G401.6 (cell line): Measurements from ENCODE around the gene TRAPPC13.
"Not testable (repeated sequence)": the region's sequence is repeated elsewhere in the genome, so short reads cannot be mapped to it uniquely, and the experiment has no call there.

Experiments
- FAIRE-seq: peaks from 2 replicates; lab custom pipeline; 2012; peaks lifted over from hg19 to GRCh38; lab: Jason Lieb, UNC

TRAPPC13 gene

DNA sequence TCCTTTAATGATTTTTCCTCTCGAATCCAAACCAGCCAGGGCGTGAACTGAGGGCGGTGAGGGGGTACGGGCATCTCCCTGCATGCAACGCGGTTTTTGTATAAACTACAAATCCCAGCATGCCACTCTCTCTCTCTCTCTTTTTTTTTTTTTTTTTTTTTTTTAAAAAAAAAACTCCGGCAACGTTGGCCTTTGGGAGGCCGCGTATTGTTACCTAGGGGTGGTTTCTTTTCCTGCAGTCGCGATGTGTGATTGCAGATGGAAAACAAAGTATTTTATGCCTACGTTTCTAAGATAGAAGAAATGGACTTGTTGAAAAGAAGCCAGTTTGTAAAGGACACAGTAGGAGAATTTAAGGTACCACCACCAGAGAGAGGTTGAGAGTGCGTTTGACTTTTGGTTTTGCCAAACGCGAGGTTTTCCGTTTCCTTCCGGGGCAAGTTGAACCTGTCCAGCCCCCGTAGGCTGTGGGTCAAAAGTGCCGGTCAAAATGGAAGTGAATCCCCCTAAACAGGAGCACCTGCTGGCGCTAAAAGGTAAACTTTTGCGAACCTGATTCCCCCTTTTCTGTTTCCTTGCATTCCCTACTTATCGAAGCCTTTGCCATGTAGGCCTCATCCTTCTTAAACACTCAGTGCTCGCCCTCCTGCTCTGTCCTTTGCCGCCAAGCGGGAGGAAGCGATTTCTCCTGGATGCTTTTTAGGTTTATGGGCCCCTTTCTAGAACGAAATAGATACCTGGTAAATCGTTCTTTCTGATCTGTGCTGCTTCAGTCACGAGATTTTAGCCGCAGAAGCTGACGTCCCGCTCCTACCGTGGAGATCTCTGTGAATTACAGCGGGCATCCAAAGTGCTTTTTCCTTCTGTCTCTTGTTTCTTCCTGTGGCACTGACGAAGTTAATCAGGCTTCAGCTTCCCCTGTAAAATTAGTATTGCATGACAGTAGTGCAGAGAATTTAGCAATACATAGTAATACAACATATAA, at the start of gene TRAPPC13, which contains the start of gene SHLD3:
Gene TRAPPC13 (plus strand): TSS at position 457 of the 985 bp plus-strand sequence. CDS start 34 bp downstream, at position 491.
Gene SHLD3 (plus strand): TSS at position 457 of the 985 bp plus-strand sequence. CDS start 4,561 bp downstream, outside the sequence.
- FAIRE-seq: peak; percentile 81

DNA sequence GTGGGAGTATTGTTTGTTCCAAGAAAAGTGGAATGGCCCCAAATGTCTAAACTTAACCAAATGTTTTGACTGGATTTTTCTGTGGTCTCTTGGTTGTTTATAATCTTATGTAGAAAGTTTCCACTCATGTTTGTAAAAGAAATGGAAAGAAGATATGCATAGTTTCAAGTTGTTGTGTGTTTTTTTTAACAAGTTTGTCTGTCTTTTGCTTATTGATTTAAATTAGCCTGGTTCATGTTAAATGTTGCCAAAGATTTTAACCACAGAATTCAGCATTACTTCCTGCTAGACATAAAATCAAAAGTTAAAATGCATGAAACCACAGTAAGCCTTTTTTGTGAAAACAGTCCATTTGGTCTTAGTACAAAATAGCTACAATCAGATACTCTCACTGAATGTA, 47.7 kb upstream of the TRAPPC13 start:
- no peak for FAIRE-seq

GRCh38 chr5:65588694-65589093, 36.1 kb upstream of the TRAPPC13 start:
- FAIRE-seq: peak; percentile 69

DNA sequence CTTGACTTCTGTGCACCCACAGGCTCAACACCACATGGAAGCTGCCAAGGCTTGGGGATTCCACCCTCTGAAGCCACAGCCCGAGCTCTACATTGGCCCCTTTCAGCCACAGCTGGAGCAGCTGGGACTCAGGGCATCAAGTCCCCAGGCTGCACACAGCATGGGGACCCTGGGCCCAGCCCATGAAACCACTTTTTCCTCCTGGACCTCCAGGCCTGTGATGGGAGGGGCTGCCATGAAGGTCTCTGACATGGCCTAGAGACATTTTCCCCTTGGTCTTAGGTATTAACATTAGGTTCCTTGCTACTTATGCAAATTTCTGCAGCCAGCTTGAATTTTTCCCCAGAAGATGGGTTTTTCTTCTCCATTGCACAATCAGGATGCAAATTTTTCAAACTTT, 23.1 kb upstream of the TRAPPC13 start:
- not testable (repeated sequence) for FAIRE-seq

DNA sequence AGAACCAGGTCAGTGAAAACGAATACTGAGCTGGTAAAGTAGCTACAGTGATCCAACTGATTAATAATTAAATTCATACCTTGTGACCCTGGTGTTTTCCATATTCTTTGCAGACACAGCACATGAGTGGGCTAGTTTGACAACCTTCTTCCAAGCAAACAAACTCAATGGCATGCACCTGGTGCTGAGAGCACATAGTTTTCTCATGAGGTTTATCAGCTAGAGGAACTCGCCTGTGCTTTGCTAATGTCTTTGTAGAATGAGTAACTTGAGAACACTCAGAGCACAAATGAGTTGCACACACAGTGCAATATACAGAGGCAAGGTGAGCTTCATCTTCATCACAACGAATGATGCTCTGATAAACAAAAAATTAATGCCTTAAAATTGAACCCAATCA, 13.3 kb upstream of the TRAPPC13 start:
- no peak for FAIRE-seq

GRCh38 chr5:65612298-65612907, 12.4 kb upstream of the TRAPPC13 start:
- no peak for FAIRE-seq

DNA sequence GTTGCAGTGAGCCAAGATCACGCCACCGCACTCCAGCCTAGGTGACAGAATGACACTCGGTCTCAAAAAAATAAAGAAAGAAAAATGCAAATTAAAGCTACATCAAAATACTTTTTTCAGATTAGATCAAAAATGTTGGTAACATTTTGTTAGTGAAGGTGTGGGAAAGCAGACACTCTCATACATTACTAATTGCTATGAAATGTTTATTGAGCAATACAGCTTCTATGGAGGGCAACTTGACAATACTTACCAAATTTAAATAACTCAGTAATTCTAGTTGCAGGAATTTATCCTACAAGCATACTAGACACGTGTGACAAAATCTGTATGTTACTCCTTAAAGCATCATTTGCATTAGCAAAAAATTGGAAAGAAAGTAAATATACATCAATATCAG, 4.8 kb upstream of the TRAPPC13 start:
- FAIRE-seq: no peak

DNA sequence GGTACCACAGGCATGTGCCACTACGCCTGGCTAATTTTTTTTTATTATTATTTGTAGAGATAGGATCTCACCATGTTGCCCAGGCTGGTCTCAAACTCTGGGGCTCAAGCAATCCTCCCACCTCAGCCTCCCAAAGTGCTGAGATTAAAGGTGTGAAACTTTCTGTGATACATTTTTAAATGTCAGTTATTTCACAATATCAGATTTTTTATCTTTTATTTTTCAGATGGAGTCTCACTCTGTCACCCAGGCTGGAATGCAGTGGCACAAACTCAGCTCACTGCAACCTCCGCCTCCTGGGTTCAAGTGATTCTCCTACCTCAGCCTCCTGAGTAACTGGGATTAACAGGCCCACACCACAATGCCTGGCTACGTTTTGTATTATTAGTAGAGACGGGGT, 2.9 kb upstream of the TRAPPC13 start:
- not testable (repeated sequence) for FAIRE-seq

GRCh38 chr5:65623482-65623881, 1.3 kb upstream of the TRAPPC13 start:
- FAIRE-seq: no peak

DNA sequence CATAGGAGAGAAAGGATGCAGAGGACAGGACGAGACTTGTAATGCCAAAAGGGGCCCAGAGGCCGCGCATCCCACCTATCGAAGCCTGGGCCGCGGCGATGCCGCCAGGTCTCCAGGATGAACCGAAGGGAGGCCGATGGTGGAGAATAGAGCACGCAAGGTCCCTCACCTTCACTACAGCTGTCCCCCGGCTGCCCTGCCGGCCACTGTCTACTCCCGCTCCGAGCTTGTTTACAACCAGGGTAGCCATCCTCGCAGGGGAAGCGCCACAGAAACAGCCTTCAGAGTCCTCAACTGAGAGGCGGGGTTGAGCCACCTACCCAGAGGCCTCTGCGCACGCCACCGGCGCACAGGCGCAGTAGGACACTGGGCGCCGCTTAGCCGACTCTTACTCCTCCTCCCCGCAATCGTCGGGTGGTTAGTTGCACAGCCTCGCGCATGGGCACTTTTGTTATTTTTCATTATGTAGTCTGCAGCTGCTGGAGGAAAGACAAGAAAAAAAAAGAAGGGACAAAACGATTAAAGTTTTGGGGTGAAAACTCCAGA, 729 bp upstream of the TRAPPC13 start, which contains the start of gene TRIM23:
Gene TRIM23 (minus strand): TSS at position 309 of the 546 bp plus-strand sequence. CDS start 59 bp downstream, at position 250.
- FAIRE-seq: no peak

- FAIRE-seq: no peak
These were observed 916 bp downstream of the TRAPPC13 start for GRCh38 chr5:65625743-65626142.

DNA sequence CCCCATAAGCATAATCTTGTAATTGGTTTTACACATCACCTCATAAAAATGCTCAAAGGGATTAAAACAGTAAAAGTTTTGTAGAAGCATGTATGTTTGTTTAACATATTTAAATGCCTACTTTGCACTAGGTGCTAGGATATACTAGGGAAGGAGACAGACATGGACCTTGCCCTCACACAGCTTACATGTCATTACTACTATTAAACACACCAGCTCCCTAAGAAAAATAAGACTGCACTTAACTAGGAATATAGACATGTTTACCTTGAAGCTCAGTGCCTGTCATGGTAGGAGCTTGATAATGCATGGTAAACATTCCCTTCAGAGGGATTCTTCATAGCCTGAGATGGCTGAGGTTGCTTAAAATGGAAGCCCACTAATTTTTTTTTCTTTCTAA, 6.2 kb downstream of the TRAPPC13 start:
- FAIRE-seq: peak; percentile 6

DNA sequence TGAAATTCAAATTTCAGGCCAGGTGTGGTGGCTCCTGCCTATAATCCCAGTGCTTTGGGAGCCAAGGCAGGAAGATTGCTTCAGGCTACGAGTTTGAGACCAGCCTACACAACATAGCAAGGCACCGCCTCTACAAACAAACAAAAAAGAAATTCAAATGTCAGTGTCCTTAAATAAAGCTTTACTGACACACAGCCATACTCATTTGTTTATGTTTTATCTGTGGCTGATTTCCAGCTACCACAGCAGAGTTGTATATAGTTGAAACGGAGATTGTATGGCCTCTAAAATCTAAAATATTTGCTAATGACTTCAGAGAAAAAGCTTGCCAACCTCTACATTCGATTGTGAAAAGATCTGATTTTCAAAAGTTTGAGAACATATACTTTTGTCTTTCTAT, 15.4 kb downstream of the TRAPPC13 start:
- FAIRE-seq: no peak

DNA sequence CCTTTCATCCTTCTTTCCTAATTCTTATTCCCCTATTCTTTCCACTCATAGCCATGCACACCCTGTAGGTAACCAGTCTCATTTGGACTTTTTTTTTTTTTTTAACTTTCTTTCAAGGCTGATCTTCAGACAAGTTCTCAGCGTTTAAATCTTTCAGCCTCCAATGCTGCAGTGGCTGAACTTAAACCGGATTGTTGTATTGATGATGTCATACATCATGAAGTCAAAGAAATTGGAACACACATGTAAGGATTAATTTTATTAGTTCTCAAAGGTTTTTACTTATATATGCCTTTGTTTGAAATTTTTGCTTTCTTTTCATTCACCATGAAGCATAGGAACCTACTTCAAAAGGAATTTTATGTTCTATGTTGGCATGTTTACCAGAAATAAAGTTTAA, 22.1 kb downstream of the TRAPPC13 start:
- FAIRE-seq: no peak

DNA sequence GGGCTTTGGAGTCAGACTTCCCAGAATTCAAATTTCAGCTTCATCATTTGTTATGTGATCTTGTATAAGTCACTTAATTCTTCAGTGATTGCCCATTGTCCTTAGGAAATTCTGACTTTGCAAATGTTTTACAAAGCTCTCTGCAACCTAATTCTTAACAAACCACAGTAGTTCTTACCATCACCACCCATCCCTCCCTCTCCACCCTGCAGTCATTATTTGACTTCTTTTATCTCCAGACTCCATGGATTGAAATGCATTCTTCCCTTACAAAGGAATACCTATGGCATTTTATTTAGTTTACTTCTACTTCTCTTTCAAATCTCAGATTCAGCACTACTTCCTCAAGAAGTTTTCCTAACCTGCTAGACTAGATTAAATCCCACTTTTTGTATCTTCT, 23.1 kb downstream of the TRAPPC13 start:
- FAIRE-seq: no peak

DNA sequence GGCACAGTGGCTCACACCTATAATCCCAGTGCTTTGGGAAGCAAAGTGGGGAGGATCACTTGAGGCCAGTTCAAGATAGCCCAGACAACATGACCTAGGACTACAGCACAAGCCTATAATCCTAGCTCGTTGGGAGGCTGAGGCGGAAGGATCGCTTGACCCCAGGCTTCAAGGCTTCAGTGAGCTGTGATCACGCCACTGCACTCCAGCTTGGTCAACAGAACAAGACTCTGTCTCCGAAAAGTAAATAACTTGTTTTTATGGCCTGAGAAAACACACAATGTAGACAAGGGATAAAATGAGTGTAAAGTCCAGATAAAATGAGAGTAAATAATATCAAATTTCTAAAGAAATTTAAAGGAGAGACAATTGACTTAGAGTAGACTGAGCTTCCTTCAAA, 26.3 kb downstream of the TRAPPC13 start:
- no peak for FAIRE-seq

DNA sequence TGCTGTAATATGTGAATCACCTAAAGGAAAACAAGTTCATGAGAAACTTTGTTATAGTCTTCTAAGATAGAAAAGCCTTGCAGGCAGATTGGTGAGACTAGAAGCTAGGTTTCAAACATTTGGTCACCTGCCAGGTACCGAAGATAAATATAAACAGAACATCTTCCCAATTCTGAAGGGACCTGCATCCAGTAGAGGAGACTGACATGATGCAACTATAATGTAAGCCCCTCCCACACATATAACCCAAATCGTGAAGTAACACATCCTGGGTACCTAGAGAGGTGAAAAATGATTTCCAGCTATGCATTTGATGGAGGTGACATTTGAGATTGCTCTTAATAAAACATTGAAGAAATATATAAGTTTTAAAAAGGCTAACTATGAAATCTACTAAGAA, 29.9 kb downstream of the TRAPPC13 start:
- no peak for FAIRE-seq

DNA sequence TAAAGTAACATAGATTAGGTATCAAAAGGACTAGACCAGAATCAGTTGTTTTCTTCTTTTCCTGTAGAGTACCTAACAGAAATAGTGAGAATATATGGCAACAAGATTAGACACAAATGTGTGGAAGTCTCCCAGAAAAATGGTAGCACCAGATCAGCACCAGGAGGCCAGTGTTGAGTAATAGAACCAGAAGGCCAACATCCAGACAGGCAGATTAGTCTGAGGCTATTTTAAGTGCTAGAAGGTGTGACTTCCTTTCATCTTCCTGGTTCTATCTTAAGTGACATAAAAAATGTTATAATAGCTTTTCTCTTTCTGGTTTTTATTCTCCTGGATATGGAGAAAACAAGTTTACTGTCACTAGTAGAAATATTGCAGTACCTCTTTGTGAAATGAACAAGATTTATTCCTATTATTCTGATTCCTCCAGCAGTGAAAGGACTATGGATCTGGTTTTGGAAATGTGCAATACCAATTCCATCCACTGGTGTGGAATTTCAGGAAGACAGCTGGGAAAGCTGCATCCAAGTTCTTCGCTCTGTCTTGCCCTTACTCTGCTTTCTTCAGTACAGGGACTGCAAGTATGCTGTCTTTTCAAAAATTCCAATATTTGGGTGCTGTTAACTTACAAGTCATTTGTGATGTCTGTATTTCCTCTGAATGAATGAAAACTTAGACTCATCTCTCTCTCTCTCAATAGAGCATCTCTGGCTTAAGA, 39.1 kb downstream of the TRAPPC13 start:
- FAIRE-seq: peak; percentile 89

DNA sequence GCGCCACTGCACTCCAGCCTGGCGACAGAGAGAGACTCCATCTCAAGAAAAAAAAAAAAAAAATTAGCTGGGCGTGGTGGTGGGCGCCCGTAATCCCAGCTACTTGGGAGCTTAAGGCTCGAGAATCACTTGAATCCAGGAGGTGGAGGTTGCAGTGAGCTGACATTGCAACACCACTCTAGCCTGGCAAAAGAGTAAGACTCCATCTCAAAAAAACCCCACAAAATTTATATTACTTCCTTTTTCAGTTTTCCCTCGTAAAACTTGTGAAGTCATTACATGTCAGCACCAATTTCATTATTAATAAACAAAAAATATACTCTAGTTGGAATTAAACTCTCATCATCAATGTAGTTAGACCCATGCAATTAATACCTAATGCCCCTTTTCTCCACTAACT, 43.9 kb downstream of the TRAPPC13 start:
- FAIRE-seq: no peak

- no peak for FAIRE-seq
These were observed 48.0 kb downstream of the TRAPPC13 start for GRCh38 chr5:65672796-65673195.

DNA sequence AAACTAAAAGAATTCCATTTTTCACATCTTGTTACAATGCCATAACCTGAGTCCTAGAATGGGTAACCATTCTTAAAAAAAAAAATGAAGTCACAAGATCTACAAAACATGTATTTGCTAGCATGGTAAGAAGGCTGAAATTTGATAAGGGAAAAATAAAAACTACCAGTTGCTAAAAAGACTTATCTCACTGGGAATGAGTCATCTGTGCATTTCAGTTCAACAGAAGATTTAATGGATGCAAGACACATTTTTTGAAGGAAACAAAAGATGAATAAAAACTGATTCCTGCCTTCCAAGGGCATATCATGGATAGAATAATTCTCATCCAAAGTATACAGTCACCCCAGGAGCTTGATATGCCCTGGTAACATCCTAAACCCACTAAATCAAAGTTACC, 49.9 kb downstream of the TRAPPC13 start:
- no peak for FAIRE-seq

- FAIRE-seq: not testable (repeated sequence)
These were observed 51.2 kb downstream of the TRAPPC13 start for GRCh38 chr5:65676056-65676455.
